RWPE1 (cell line): ENCODE results near the gene PRUNE1.

Experiments
- CTCF ChIA-PET: fragments of 350-600 bp; sonication (Branson Sonifier 250); formaldehyde crosslinking; extraction: SDS; loops from one replicate; lab custom pipeline; 2021; lab: Yijun Ruan, JAX
- POLR2A ChIA-PET: fragments of 400-600 bp; formaldehyde crosslinking; extraction: SDS; loops from one replicate; lab custom pipeline; 2020; ENCODE audit warnings: antibody characterized with exemption; ENCODE audit not compliant: low non-redundant PET; lab: Yijun Ruan, JAX
- DNase-seq: peaks from one replicate; pipeline ENCODE4 v3.0.0; 2012; ENCODE audit warnings: low spot score
- H3K27ac ChIP-seq: fragments of 450-650 bp; 2 replicates; pipeline ENCODE4 v1.5.1; 2017
- CTCF ChIP-seq: fragments of 450-650 bp; conservative IDR thresholded peaks from 2 replicates; pipeline ENCODE4 v1.5.1; 2017; ENCODE audit warnings: low read depth, mild to moderate bottlenecking

The PRUNE1 gene

GRCh38 chr1:151009206-151009587 is 948 bp downstream of the PRUNE1 start:
- ChIA-PET POLR2A (no interaction called here), CTCF (interaction anchor here (1.2 kb wide), 1 partner anchor 14 kb away, joined by 3 read pairs; no protein-coding TSS in a partner anchor)
- H3K27ac ChIP-seq, result peak overlapping the region; percentile 91
- no peak for TF ChIP-seq CTCF
- no peak for DNase-seq

- TF ChIP-seq CTCF, result no peak
- CTCF ChIA-PET, result interaction anchor here (1.2 kb wide), 1 partner anchor 14 kb away, joined by 3 read pairs; no protein-coding TSS in a partner anchor
- DNase-seq, result no peak
- POLR2A ChIA-PET, result no interaction called here
- H3K27ac ChIP-seq, result no peak overlapping the region
Measured at GRCh38 chr1:151009674-151010345, 1.6 kb downstream of the PRUNE1 start.

GRCh38 chr1:151010346-151010726 is 2.1 kb downstream of the PRUNE1 start:
- TF ChIP-seq CTCF, result no peak
- ChIA-PET CTCF (no interaction called here), POLR2A (no interaction called here)
- no peak overlapping the region for H3K27ac ChIP-seq
- DNase-seq, result no peak

GRCh38 chr1:151011154-151011850 is 3.1 kb downstream of the PRUNE1 start:
- POLR2A ChIA-PET, result no interaction called here
- no peak for TF ChIP-seq CTCF
- CTCF ChIA-PET, result no interaction called here
- no peak for DNase-seq
- no peak overlapping the region for H3K27ac ChIP-seq

- TF ChIP-seq CTCF, result no peak
- CTCF ChIA-PET, result interaction anchor here (0.6 to 0.9 kb wide), 2 partner anchors 11 to 17 kb away, joined by 4 read pairs; no protein-coding TSS in a partner anchor
- DNase-seq, result no peak
- POLR2A ChIA-PET, result no interaction called here
- H3K27ac ChIP-seq, result no peak overlapping the region
Measured at GRCh38 chr1:151012684-151013471, 4.6 kb downstream of the PRUNE1 start.

- no peak overlapping the region for H3K27ac ChIP-seq
- POLR2A ChIA-PET, result no interaction called here
- CTCF ChIA-PET, result no interaction called here
- no peak for TF ChIP-seq CTCF
- DNase-seq, result no peak
Measured at GRCh38 chr1:151013518-151013917, 5.3 kb downstream of the PRUNE1 start.
